Measurements from ENCODE around the gene GPC2.

GPC2 gene

DNA sequence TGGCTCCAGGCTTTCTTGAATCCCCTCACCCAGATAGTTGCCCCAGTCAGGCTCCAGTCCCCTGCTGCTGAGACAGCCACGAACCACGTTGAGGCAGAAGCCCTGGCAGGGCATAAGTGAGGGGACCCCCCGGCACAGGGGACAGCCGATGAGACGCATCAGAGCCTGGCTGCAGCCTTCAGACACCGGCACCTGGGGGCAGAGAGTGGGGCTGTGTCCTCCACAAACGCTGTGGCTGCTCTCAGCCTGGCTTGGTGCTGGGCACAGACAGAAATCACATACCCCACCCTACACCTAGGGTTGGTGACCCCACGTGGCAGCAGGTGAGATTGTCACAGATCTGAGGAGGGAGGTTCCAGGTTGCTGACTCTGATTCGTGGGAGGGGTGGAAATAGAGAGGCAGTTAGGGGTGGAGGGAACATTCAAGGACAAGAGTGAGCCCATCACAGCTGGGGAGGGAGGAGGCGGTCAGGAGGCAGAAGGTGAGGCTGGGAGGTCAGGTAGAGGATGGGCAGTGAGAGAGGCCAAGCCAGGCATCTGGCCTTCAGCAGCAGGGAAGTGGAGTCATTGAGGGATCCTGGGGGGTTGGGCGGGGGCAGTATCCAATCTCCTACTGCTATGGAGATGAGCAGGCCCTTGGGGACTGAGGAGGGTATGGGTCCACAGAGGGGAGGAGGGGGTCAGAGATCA is 3.2 kb downstream of the GPC2 start:
- Histone ChIP-seq H3K4me3 (ENCODE audit: low read length) (no peak overlapping the region), H3K27ac (ENCODE audit: low read depth, low read length) (no peak overlapping the region), H3K9me2 (replicated peaks; ENCODE audit: control insufficient read depth, low read length) (no peaks in the 10 kb centered on the region), H3K9me3 (ENCODE audit: control insufficient read depth, insufficient read depth, low read length) (peaks cover 5% of the 10 kb centered on the region), H3K4me1 (ENCODE audit: control insufficient read depth, low read length) (peaks cover 74% of the 10 kb centered on the region), H3K36me3 (ENCODE audit: control insufficient read depth, low read length) (peaks cover 36% of the 10 kb centered on the region), H3K27me3 (ENCODE audit: control insufficient read depth, low read length) (no peaks in the 10 kb centered on the region), H3K79me2 (ENCODE audit: control insufficient read depth, low read length) (peaks cover 19% of the 10 kb centered on the region), H3F3A (ENCODE audit: control insufficient read depth, insufficient read depth) (peaks cover 23% of the 10 kb centered on the region), H4K20me1 (ENCODE audit: control insufficient read depth, insufficient read depth, low read depth, low read length) (peaks cover 4% of the 10 kb centered on the region; the same call in 1 of the 2 replicates), H3K4me2 (ENCODE audit: low read length) (peak overlapping the region; percentile 20)
- no peak for TF ChIP-seq EZH2phosphoT487 (IDR thresholded peaks at IDR 0.05; ENCODE audit: borderline replicate concordance, low read length)
- TF ChIP-seq, protein P1, sequence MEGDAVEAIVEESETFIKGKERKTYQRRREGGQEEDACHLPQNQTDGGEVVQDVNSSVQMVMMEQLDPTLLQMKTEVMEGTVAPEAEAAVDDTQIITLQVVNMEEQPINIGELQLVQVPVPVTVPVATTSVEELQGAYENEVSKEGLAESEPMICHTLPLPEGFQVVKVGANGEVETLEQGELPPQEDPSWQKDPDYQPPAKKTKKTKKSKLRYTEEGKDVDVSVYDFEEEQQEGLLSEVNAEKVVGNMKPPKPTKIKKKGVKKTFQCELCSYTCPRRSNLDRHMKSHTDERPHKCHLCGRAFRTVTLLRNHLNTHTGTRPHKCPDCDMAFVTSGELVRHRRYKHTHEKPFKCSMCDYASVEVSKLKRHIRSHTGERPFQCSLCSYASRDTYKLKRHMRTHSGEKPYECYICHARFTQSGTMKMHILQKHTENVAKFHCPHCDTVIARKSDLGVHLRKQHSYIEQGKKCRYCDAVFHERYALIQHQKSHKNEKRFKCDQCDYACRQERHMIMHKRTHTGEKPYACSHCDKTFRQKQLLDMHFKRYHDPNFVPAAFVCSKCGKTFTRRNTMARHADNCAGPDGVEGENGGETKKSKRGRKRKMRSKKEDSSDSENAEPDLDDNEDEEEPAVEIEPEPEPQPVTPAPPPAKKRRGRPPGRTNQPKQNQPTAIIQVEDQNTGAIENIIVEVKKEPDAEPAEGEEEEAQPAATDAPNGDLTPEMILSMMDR (IDR thresholded peaks at IDR 0.05; ENCODE audit: low read depth, low read length, poor library complexity, severe bottlenecking), result peak; percentile 54

DNA sequence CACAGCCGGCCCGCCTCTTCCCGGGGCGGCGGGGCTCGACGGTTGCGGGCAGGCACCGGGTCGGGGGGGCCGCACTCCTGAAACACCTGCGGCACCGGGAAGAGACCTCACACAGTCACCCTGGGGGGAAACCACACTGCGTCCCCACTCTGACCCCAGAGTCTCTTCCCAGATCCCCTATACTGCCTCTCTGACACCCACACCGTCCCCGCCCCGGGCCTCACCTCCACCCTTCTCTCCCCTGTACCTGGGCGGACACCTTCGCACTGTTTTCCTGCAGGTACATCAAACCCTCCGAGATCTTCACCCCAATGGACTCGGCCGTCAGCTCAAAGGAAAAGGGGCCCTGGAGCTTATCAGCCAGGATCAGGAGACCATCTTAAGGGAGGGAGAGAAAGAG is 5.3 kb downstream of the GPC2 start:
- Histone ChIP-seq H3K4me2 (ENCODE audit: low read length) (peak overlapping the region; percentile 68), H3K4me3 (ENCODE audit: low read length) (peak overlapping the region; percentile 52), H3K4me1 (ENCODE audit: control insufficient read depth, low read length) (peaks cover 82% of the 10 kb centered on the region), H3K9me2 (replicated peaks; ENCODE audit: control insufficient read depth, low read length) (no peaks in the 10 kb centered on the region), H3K27me3 (ENCODE audit: control insufficient read depth, low read length) (peaks cover 16% of the 10 kb centered on the region), H4K20me1 (ENCODE audit: control insufficient read depth, insufficient read depth, low read depth, low read length) (peaks cover 4% of the 10 kb centered on the region; the same call in 1 of the 2 replicates), H3K79me2 (ENCODE audit: control insufficient read depth, low read length) (peaks cover 16% of the 10 kb centered on the region), H3K36me3 (ENCODE audit: control insufficient read depth, low read length) (peaks cover 36% of the 10 kb centered on the region), H3F3A (ENCODE audit: control insufficient read depth, insufficient read depth) (peaks cover 16% of the 10 kb centered on the region), H3K9me3 (ENCODE audit: control insufficient read depth, insufficient read depth, low read length) (no peaks in the 10 kb centered on the region), H3K27ac (ENCODE audit: low read depth, low read length) (no peak overlapping the region)
- TF ChIP-seq, protein P1 (IDR thresholded peaks at IDR 0.05; ENCODE audit: low read depth, low read length, poor library complexity, severe bottlenecking), result no peak
- TF ChIP-seq EZH2phosphoT487 (IDR thresholded peaks at IDR 0.05; ENCODE audit: borderline replicate concordance, low read length), result no peak

DNA sequence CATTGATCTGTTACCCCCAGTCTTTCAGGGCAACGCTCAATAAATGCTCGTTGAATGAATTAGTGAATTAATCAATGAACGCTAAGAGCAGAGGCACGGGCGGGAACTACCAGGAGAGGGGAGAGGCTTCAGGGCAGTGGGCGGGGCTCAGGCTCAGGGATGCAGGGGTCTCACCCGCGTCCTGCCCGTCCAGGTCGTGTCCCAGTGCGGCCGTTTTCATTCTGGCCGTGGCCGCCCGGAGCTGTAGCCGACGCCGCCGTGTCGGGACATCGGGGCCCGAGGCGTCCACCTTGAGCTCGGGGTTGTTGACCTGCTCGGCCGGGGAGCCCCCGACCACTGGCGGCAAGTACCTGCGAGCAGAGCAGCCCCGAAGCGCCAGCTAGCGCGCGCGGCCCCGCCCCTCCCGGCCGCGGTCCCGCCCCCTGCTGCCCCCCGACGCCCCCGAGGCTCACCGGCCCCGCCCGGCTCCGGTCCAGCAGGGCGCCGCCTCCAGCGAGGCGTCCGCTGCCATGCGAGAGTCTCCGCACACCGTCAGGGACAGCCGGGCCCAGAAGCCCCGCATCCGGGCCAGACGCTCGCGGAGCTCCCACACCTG is 6.0 kb downstream of the GPC2 start:
- H3K27ac ChIP-seq (ENCODE audit: low read depth, low read length), result no peak overlapping the region
- H3K4me3 ChIP-seq (ENCODE audit: low read length), result peak overlapping the region; percentile 52
- TF ChIP-seq EZH2phosphoT487 (IDR thresholded peaks at IDR 0.05; ENCODE audit: borderline replicate concordance, low read length), result no peak
- TF ChIP-seq, protein P1 (IDR thresholded peaks at IDR 0.05; ENCODE audit: low read depth, low read length, poor library complexity, severe bottlenecking), result no peak
- no peaks in the 10 kb centered on the region for H3K9me2 ChIP-seq (replicated peaks; ENCODE audit: control insufficient read depth, low read length)
- peaks cover 16% of the 10 kb centered on the region for H3K27me3 ChIP-seq (ENCODE audit: control insufficient read depth, low read length)
- peaks cover 77% of the 10 kb centered on the region for H3K4me1 ChIP-seq (ENCODE audit: control insufficient read depth, low read length)
- peaks cover 16% of the 10 kb centered on the region for H3F3A ChIP-seq (ENCODE audit: control insufficient read depth, insufficient read depth)
- H3K79me2 ChIP-seq (ENCODE audit: control insufficient read depth, low read length), result peaks cover 10% of the 10 kb centered on the region
- H3K4me2 ChIP-seq (ENCODE audit: low read length), result peak overlapping the region; percentile 68
- H4K20me1 ChIP-seq (ENCODE audit: control insufficient read depth, insufficient read depth, low read depth, low read length), result peaks cover under 1% of the 10 kb centered on the region; the same call in 1 of the 2 replicates
- H3K9me3 ChIP-seq (ENCODE audit: control insufficient read depth, insufficient read depth, low read length), result no peaks in the 10 kb centered on the region
- peaks cover 36% of the 10 kb centered on the region for H3K36me3 ChIP-seq (ENCODE audit: control insufficient read depth, low read length)

All from DOHH2 (cell line).